GM12872 (cell line): ENCODE results near the gene PLEKHG4B.

Experiments
- TF ChIP-seq, protein P1 (sequence below): IDR thresholded peaks from 3 replicates; pipeline ENCODE4 v1.5.1; 2011; ENCODE audit warnings: low read depth, mild to moderate bottlenecking, low read length, moderate library complexity; ENCODE audit not compliant: insufficient read depth

Gene PLEKHG4B

DNA sequence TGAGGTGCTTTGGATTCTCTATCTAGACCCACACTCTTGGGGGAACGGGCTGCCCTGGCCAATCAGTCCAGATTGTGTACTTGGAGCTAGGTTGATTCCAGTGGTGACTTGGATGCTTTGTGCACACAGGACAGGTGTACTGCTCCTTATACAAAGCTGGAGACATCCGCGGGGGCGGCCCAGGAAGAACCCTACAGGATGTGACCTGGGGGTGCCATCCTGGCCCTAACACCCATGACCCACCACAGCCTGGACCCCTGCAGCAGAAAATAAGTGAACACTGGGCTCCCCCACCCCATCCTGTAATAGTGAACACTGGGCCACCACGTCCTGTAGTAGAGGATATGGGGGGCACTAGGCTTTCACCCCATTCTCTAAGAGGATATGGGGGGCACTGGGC is 12.1 kb upstream of the PLEKHG4B start:
- TF ChIP-seq, protein P1, sequence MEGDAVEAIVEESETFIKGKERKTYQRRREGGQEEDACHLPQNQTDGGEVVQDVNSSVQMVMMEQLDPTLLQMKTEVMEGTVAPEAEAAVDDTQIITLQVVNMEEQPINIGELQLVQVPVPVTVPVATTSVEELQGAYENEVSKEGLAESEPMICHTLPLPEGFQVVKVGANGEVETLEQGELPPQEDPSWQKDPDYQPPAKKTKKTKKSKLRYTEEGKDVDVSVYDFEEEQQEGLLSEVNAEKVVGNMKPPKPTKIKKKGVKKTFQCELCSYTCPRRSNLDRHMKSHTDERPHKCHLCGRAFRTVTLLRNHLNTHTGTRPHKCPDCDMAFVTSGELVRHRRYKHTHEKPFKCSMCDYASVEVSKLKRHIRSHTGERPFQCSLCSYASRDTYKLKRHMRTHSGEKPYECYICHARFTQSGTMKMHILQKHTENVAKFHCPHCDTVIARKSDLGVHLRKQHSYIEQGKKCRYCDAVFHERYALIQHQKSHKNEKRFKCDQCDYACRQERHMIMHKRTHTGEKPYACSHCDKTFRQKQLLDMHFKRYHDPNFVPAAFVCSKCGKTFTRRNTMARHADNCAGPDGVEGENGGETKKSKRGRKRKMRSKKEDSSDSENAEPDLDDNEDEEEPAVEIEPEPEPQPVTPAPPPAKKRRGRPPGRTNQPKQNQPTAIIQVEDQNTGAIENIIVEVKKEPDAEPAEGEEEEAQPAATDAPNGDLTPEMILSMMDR: no peak

DNA sequence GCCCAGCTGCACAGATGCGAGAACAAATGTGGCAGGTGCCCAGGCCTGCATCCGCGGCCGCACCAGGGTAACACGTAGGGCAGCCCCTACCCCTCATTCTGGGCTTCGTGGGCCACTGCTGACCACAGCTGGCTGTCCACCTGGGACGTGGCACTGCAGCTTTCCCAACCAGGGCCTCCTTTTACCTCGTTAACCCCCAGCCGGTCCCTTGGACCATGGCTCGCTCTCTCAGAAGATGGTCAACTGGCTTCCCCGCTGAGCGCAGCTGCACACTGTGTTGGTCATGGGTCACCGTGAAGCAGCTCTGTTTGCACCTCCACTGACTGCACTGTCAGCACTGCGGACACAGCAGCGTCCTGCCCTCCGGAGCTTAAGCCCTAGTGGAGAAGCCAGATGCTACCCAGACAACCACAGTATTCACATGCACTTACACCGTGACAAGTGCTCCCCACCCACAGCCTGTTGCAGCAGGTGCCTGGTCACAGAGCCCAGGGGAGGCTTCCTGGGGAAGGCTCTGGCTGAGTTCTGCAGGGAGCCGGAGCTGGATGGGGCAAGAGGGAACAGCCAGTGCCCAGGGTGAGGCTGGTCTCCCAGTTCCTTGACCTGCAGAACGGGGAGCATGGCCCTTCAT is 10.5 kb upstream of the PLEKHG4B start:
- TF ChIP-seq, protein P1: no peak

DNA sequence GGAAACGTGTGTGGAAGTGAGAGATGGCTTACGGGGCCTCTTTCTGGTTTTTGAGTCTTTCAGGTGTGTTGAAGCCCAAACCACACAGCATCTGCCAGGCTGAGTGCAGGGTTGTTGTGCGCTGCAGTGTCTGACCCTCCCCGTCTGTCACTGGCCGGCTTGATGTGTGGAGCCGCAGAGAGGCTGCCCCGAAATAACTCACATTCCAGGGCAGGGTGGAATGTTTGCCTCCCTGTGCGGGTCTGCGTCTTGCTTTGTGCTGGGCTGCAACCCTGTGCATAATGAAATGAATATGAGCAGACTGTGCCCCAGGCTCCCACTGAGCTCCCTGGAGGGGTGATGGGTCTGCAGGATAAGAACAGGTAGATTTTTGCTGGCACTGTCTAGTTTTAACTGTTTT is 9.9 kb upstream of the PLEKHG4B start:
- TF ChIP-seq, protein P1: no peak

DNA sequence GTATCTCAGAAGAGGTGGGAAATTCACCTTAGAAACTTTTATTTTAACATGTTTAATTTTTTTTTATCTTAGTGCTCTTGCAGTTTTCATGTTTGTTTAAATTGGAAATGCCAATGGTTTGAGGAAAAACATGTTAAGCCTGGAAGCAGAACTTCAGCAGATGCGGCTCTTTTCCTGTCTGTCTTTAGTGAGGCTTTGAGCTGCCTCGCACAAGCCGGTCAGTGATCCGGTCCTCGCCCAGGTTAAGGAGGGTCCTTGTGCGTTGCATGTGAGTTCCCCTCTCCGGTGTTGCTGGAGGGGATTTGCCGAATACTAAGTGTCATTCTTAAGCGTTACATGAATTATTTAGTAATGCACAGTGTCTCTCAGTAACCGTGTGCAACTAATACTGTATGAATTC is 9.4 kb upstream of the PLEKHG4B start:
- TF ChIP-seq, protein P1: no peak

GRCh38 chr5:83029-83428 is 8.9 kb upstream of the PLEKHG4B start:
- TF ChIP-seq, protein P1: no peak

- TF ChIP-seq, protein P1: no peak
These were observed 6.5 kb upstream of the PLEKHG4B start for GRCh38 chr5:85334-85995.

GRCh38 chr5:89337-90286 is 2.4 kb upstream of the PLEKHG4B start:
- TF ChIP-seq, protein P1: no peak
